Stimulated activated CD8-positive, alpha-beta memory T cell treated with anti-CD3 and anti-CD28 coated beads, Interleukin-4, amount 100 ng/mL, for 48 hours (primary cell): ENCODE results near the gene KRTAP10-2.
A peak's percentile ranks its signal among the peaks of the same experiment; 100 is the strongest.
"Not testable (repeated sequence)": the region's sequence is repeated elsewhere in the genome, so short reads cannot be mapped to it uniquely, and the experiment has no call there.

Experiments used
- DNase-seq: peaks from one replicate; pipeline ENCODE4 v3.0.0-alpha.2; 2020

KRTAP10-2 gene

GRCh38 chr21:44551340-44551961 lies at the start of gene KRTAP10-2:
KRTAP10-2 (minus strand) TSS chr21:44551505; CDS start chr21:44551458, 47 bp downstream.
- peak; percentile 17 for DNase-seq

- DNase-seq, result not testable (repeated sequence)
Observed at GRCh38 chr21:44601091-44601490, 49.8 kb upstream of the KRTAP10-2 start.

GRCh38 chr21:44600118-44600978 lies 49.0 kb upstream of the KRTAP10-2 start, which contains the start of gene KRTAP10-7:
KRTAP10-7 (plus strand) TSS chr21:44600597; CDS start chr21:44600622, 25 bp downstream.
- DNase-seq, result not testable (repeated sequence)

GRCh38 chr21:44599264-44600029 lies 48.1 kb upstream of the KRTAP10-2 start:
- DNase-seq, result no peak

GRCh38 chr21:44598061-44598460 lies 46.8 kb upstream of the KRTAP10-2 start:
- DNase-seq, result no peak

GRCh38 chr21:44596068-44596725 lies 44.9 kb upstream of the KRTAP10-2 start:
- DNase-seq, result no peak

- no peak for DNase-seq
Observed at GRCh38 chr21:44595524-44595923, 44.2 kb upstream of the KRTAP10-2 start.

GRCh38 chr21:44594406-44594916 lies 43.2 kb upstream of the KRTAP10-2 start:
- peak; percentile 10 for DNase-seq

GRCh38 chr21:44593598-44594405 lies 42.5 kb upstream of the KRTAP10-2 start:
- DNase-seq, result peak; percentile 14

- peak; percentile 16 for DNase-seq
Observed at GRCh38 chr21:44592446-44593311, 41.4 kb upstream of the KRTAP10-2 start, which contains the start of gene KRTAP10-6. KRTAP10-6 (minus strand) TSS chr21:44592505; CDS start chr21:44592484, 21 bp downstream.

GRCh38 chr21:44591801-44592130 lies 40.5 kb upstream of the KRTAP10-2 start:
- peak; percentile 16 for DNase-seq

GRCh38 chr21:44590897-44591800 lies 39.8 kb upstream of the KRTAP10-2 start:
- peak; percentile 11 for DNase-seq

GRCh38 chr21:44590311-44590721 lies 39.0 kb upstream of the KRTAP10-2 start:
- peak; percentile 21 for DNase-seq

GRCh38 chr21:44589586-44590305 lies 38.4 kb upstream of the KRTAP10-2 start:
- peak; percentile 4 for DNase-seq

- no peak for DNase-seq
Observed at GRCh38 chr21:44589094-44589493, 37.8 kb upstream of the KRTAP10-2 start.

GRCh38 chr21:44585892-44586291 lies 34.6 kb upstream of the KRTAP10-2 start:
- no peak for DNase-seq

- DNase-seq, result no peak
Observed at GRCh38 chr21:44583800-44584147, 32.5 kb upstream of the KRTAP10-2 start.

GRCh38 chr21:44583089-44583799 lies 31.9 kb upstream of the KRTAP10-2 start:
- peak; percentile 18 for DNase-seq
